Endothelial cell of umbilical vein (primary cell): ENCODE data around the gene SEMA6A.

Source experiments
- POLR2AphosphoS5 ChIP-seq: IDR thresholded peaks from 2 replicates; pipeline ENCODE4 v1.6.1; 2012; ENCODE audit warnings: low read depth, mild to moderate bottlenecking, control low read depth, low read length, moderate library complexity; ENCODE audit not compliant: insufficient read depth
- TF ChIP-seq, protein P1 (sequence below), 2 donors: IDR thresholded peaks; 1 replicate in 1 of 2; 2 replicates in 1 of 2; pipeline ENCODE4 v1.5.1; 2011; ENCODE audit warnings: low read length in 2 of 2, mild to moderate bottlenecking in 2 of 2, moderate library complexity in 2 of 2, control low read depth in 1 of 2, inconsistent platforms in 1 of 2, low read depth in 1 of 2; ENCODE audit not compliant: insufficient read depth in 1 of 2; ENCODE audit errors: extremely low read depth in 1 of 2

DNA sequence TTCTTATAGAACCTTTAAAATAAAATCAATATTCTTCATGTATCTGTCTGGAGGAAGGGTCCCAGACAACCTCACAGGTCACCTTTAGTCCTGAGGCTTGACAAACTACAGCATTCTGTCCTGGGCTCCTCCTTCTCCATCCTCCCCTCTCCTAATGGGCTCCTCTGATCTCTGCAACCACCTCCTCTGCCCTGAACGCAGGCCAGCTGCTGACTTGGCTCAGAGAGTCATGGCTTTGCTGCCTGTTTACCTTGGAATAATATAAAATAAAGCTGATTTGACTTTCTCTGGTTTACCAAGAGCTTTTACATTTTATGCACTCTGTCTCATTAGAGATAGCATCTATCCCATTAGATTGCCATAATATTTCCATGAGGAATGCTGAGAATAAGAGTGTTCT lies 159.4 kb downstream of the SEMA6A start:
- TF ChIP-seq, protein P1, sequence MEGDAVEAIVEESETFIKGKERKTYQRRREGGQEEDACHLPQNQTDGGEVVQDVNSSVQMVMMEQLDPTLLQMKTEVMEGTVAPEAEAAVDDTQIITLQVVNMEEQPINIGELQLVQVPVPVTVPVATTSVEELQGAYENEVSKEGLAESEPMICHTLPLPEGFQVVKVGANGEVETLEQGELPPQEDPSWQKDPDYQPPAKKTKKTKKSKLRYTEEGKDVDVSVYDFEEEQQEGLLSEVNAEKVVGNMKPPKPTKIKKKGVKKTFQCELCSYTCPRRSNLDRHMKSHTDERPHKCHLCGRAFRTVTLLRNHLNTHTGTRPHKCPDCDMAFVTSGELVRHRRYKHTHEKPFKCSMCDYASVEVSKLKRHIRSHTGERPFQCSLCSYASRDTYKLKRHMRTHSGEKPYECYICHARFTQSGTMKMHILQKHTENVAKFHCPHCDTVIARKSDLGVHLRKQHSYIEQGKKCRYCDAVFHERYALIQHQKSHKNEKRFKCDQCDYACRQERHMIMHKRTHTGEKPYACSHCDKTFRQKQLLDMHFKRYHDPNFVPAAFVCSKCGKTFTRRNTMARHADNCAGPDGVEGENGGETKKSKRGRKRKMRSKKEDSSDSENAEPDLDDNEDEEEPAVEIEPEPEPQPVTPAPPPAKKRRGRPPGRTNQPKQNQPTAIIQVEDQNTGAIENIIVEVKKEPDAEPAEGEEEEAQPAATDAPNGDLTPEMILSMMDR (IDR thresholded peaks at IDR 0.05; ENCODE audit: extremely low read depth in 1 of 2, insufficient read depth in 1 of 2, low read depth in 1 of 2, low read length in 2 of 2), result no peak
- no peak for TF ChIP-seq POLR2AphosphoS5
